Neural cell (in vitro differentiated cells): ENCODE data around the gene CCDC88C. TPM values are rescaled to one million over a fixed set of nuclear protein-coding genes. Genes with fewer than 3 reads are reported as not detected.

Source experiments
- H2AFZ ChIP-seq: fragments of 200-600, 300-800 bp; sonication (generic), shearing (Covaris generic); 2 replicates; pipeline ENCODE4 v1.6.0; 2014; ENCODE audit warnings: low read depth, mild to moderate bottlenecking, antibody characterized with exemption, low read length, moderate library complexity
- H3F3A ChIP-seq: fragments of 200-600 bp; shearing (Covaris generic); 2 replicates; pipeline ENCODE4 v1.6.1; 2016; ENCODE audit warnings: mild to moderate bottlenecking, moderate library complexity, mixed read lengths, antibody characterized with exemption, low read length; ENCODE audit not compliant: insufficient read depth, poor library complexity, severe bottlenecking
- H3K27ac ChIP-seq: fragments of 200-600, 300-800 bp; sonication (generic), shearing (Covaris generic); 2 replicates; pipeline ENCODE4 v1.5.1; 2014; ENCODE audit warnings: mild to moderate bottlenecking, low read length, moderate library complexity
- H3K27me3 ChIP-seq: fragments of 300-800, 200-600 bp; sonication (generic), shearing (Covaris generic); 2 replicates; pipeline ENCODE4 v1.6.0; 2014; ENCODE audit warnings: mild to moderate bottlenecking, low read depth, low read length, moderate library complexity; ENCODE audit not compliant: insufficient read depth
- H3K36me3 ChIP-seq: fragments of 300-800, 200-600 bp; sonication (generic), shearing (Covaris generic); 2 replicates; pipeline ENCODE4 v1.5.1; 2014; ENCODE audit warnings: mild to moderate bottlenecking, antibody characterized with exemption, low read length, moderate library complexity; ENCODE audit not compliant: insufficient read depth
- H3K4me2 ChIP-seq: fragments of 300-800, 200-600 bp; sonication (generic), shearing (Covaris generic); 2 replicates; pipeline ENCODE4 v1.6.0; 2014; ENCODE audit warnings: mild to moderate bottlenecking, low read length
- H3K4me3 ChIP-seq: fragments of 300-800, 200-600 bp; sonication (generic), shearing (Covaris generic); 2 replicates; pipeline ENCODE4 v1.5.1; 2014; ENCODE audit warnings: mild to moderate bottlenecking, low read length, moderate library complexity
- H3K79me2 ChIP-seq: fragments of 200-600 bp; shearing (Covaris generic); replicated peaks from 2 replicates; pipeline ENCODE4 v1.6.0; 2014; ENCODE audit warnings: mild to moderate bottlenecking, low read length, moderate library complexity; ENCODE audit not compliant: insufficient read depth
- H3K9ac ChIP-seq: fragments of 300-800, 200-600 bp; sonication (generic), shearing (Covaris generic); 2 replicates; pipeline ENCODE4 v1.6.1; 2016; ENCODE audit warnings: mild to moderate bottlenecking, low read length, mixed read lengths
- H3K9me2 ChIP-seq: fragments of 200-600 bp; shearing (Covaris generic); 2 replicates; pipeline ENCODE4 v1.6.1; 2016; ENCODE audit warnings: mild to moderate bottlenecking, low read length, mixed read lengths; ENCODE audit not compliant: insufficient read depth
- H3K9me3 ChIP-seq: fragments of 200-600, 300-800 bp; sonication (generic), shearing (Covaris generic); 2 replicates; pipeline ENCODE4 v1.6.1; 2016; ENCODE audit warnings: mild to moderate bottlenecking, mixed run types, low read length, moderate library complexity, mixed read lengths
- H4K20me1 ChIP-seq: fragments of 200-600 bp; shearing (Covaris generic); 2 replicates; pipeline ENCODE4 v1.6.1; 2016; ENCODE audit warnings: mild to moderate bottlenecking, mixed run types; ENCODE audit not compliant: insufficient read depth
- EP300 ChIP-seq: fragments of 450-650 bp; conservative IDR thresholded peaks from 2 replicates; pipeline ENCODE4 v1.6.1; 2014; ENCODE audit warnings: antibody characterized with exemption, mild to moderate bottlenecking, moderate library complexity; ENCODE audit not compliant: poor library complexity, severe bottlenecking
- EZH2 ChIP-seq: fragments of 200-600, 300-800 bp; shearing (Covaris generic), sonication (generic); IDR thresholded peaks from 2 replicates; pipeline ENCODE4 v1.6.1; 2014; ENCODE audit warnings: antibody characterized with exemption, low read length, borderline replicate concordance, mild to moderate bottlenecking; ENCODE audit not compliant: insufficient read depth, poor library complexity, severe bottlenecking
- MXI1 ChIP-seq: fragments of 450-650 bp; conservative IDR thresholded peaks from 2 replicates; pipeline ENCODE4 v1.6.1; 2014; ENCODE audit warnings: antibody characterized with exemption, mild to moderate bottlenecking; ENCODE audit not compliant: poor library complexity, severe bottlenecking
- POLR2AphosphoS5 ChIP-seq: IDR thresholded peaks from 2 replicates; pipeline ENCODE4 v1.6.1; 2012
- RAD21 ChIP-seq: fragments of 450-650 bp; conservative IDR thresholded peaks from 2 replicates; pipeline ENCODE4 v1.6.1; 2014; ENCODE audit warnings: antibody characterized with exemption, mild to moderate bottlenecking, moderate library complexity
- SMC3 ChIP-seq: fragments of 450-650 bp; conservative IDR thresholded peaks from 2 replicates; pipeline ENCODE4 v1.6.1; 2014; ENCODE audit warnings: antibody characterized with exemption, mild to moderate bottlenecking, moderate library complexity; ENCODE audit not compliant: poor library complexity
- TAF1 ChIP-seq: IDR thresholded peaks from 2 replicates; pipeline ENCODE4 v1.6.1; 2012; ENCODE audit warnings: low read depth
- polyA plus RNA-seq: library from polyadenylated mRNA; depleted of rRNA; stranded (reverse); fragments of >200 nt; gene quantifications from 2 replicates; pipeline ENCODE4 v1.2.3, GENCODE V29; 2014
- TF ChIP-seq, protein P1 (sequence below): fragments of 450-650 bp; IDR thresholded peaks from 2 replicates; pipeline ENCODE4 v1.5.1; 2014; ENCODE audit warnings: antibody characterized with exemption, mild to moderate bottlenecking, moderate library complexity; ENCODE audit not compliant: poor library complexity, severe bottlenecking
- TF ChIP-seq, protein P2 (sequence below): IDR thresholded peaks from 2 replicates; pipeline ENCODE4 v1.6.1; 2012; ENCODE audit warnings: borderline replicate concordance

The CCDC88C gene
- polyA plus RNA-seq, 1 donor from 2014 or later, result 20.1 TPM

DNA sequence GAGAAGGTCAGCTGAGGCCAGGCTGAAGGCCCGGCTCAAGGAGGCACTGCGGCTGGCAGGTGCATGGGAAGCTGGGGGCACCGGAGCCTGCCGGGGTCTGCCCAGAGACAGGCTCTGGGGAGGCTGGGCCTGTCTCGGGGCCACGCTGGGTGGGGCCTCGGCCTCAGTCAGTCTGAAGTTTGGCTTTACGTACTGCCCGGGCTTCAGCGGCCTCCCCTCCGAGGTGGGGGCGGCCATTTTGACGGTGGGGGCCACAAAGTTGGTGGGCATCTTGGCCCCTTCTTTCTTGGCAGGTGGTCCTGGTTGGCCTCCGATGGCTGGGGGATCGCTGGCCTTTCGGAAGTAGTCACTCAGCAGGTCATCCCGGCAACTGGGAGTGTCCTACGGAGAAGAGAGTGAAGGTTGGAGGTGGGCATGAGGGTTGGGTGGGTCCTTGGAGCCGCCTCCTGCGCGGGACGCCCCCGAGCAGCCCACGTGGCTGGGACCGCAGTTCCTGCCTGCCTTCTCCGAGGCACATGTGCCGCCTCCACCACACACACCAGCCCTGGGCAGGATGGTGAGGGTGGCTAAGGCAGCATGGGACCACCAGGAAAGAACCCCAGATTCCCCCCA, 144.2 kb downstream of the CCDC88C start:
- Histone ChIP-seq H3K36me3 (peaks cover 6% of the 10 kb centered on the region), H3K27ac (no peak overlapping the region), H3K9me3 (no peaks in the 10 kb centered on the region), H3K9ac (no peak overlapping the region), H3K79me2 (no peaks in the 10 kb centered on the region), H2AFZ (no peak overlapping the region), H3K9me2 (no peaks in the 10 kb centered on the region), H3F3A (no peaks in the 10 kb centered on the region), H3K4me3 (no peak overlapping the region), H3K27me3 (no peaks in the 10 kb centered on the region), H4K20me1 (no peaks in the 10 kb centered on the region), H3K4me2 (no peak overlapping the region)
- no peak for TF ChIP-seq RAD21
- TF ChIP-seq, protein P1, sequence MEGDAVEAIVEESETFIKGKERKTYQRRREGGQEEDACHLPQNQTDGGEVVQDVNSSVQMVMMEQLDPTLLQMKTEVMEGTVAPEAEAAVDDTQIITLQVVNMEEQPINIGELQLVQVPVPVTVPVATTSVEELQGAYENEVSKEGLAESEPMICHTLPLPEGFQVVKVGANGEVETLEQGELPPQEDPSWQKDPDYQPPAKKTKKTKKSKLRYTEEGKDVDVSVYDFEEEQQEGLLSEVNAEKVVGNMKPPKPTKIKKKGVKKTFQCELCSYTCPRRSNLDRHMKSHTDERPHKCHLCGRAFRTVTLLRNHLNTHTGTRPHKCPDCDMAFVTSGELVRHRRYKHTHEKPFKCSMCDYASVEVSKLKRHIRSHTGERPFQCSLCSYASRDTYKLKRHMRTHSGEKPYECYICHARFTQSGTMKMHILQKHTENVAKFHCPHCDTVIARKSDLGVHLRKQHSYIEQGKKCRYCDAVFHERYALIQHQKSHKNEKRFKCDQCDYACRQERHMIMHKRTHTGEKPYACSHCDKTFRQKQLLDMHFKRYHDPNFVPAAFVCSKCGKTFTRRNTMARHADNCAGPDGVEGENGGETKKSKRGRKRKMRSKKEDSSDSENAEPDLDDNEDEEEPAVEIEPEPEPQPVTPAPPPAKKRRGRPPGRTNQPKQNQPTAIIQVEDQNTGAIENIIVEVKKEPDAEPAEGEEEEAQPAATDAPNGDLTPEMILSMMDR, result no peak
- no peak for TF ChIP-seq MXI1
- TF ChIP-seq EP300, result no peak
- TF ChIP-seq TAF1, result no peak
- no peak for TF ChIP-seq SMC3
- TF ChIP-seq, protein P2, sequence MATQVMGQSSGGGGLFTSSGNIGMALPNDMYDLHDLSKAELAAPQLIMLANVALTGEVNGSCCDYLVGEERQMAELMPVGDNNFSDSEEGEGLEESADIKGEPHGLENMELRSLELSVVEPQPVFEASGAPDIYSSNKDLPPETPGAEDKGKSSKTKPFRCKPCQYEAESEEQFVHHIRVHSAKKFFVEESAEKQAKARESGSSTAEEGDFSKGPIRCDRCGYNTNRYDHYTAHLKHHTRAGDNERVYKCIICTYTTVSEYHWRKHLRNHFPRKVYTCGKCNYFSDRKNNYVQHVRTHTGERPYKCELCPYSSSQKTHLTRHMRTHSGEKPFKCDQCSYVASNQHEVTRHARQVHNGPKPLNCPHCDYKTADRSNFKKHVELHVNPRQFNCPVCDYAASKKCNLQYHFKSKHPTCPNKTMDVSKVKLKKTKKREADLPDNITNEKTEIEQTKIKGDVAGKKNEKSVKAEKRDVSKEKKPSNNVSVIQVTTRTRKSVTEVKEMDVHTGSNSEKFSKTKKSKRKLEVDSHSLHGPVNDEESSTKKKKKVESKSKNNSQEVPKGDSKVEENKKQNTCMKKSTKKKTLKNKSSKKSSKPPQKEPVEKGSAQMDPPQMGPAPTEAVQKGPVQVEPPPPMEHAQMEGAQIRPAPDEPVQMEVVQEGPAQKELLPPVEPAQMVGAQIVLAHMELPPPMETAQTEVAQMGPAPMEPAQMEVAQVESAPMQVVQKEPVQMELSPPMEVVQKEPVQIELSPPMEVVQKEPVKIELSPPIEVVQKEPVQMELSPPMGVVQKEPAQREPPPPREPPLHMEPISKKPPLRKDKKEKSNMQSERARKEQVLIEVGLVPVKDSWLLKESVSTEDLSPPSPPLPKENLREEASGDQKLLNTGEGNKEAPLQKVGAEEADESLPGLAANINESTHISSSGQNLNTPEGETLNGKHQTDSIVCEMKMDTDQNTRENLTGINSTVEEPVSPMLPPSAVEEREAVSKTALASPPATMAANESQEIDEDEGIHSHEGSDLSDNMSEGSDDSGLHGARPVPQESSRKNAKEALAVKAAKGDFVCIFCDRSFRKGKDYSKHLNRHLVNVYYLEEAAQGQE, result no peak
- no peak for TF ChIP-seq POLR2AphosphoS5
- TF ChIP-seq EZH2, result no peak

DNA sequence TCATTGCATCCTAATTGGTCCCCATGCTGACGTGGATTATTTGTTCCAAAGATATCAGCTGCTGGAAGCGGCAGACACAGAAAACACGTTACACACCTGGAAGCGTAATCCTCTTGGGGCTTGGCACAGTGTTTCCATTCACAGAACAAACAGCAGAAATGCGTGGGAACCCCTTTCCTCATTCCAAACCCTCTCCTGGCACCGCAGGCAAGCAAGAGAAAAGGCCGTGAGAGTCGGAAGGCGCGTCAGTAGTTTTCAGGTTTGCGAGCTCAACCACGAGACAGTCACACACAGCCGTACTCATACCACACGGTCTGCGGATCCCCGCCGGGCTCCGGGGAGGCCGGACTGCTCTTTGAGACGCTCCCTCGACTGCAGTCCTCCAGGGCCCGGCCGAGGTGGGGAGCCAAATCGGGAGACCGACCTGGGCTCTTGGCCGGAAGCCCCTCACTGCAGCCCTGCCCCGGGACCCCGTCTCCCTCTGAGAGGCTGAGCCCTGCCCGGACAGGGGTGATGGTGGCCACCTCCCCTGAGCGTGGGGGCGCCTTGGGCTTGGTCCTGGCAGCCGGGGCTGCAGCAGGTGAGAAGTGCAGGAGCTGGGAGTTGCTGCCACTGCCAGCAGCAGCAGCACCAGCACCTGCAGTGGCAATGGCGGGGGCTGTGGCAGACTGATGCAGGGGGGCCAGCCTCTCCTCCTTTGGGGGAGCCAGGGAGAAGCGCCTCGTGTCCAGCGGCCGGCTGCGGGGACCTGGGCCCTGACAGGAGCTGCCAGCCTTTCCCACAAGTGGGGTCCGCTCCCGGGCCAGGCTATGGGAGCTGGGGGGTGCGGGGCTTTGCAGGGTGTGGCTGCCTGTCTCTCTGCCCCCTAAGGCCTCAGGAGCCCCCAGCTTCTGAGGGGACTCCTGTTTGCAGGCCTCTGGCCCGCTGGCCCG, 145.0 kb downstream of the CCDC88C start:
- TF ChIP-seq MXI1 (no peak), TAF1 (no peak), POLR2AphosphoS5 (no peak), EP300 (no peak), EZH2 (no peak), RAD21 (no peak), SMC3 (no peak)
- TF ChIP-seq, protein P2, result no peak
- TF ChIP-seq, protein P1, result no peak
- Histone ChIP-seq H3K36me3 (peaks cover 4% of the 10 kb centered on the region), H3K27me3 (no peaks in the 10 kb centered on the region), H3K4me3 (no peak overlapping the region), H3K27ac (no peak overlapping the region), H3F3A (no peaks in the 10 kb centered on the region), H3K9me2 (no peaks in the 10 kb centered on the region), H3K79me2 (no peaks in the 10 kb centered on the region), H2AFZ (no peak overlapping the region), H3K9me3 (no peaks in the 10 kb centered on the region), H3K4me2 (no peak overlapping the region), H4K20me1 (no peaks in the 10 kb centered on the region), H3K9ac (no peak overlapping the region)
